B cell (primary cell): Measurements from ENCODE around the gene MST1R. TPM values are rescaled to one million over a fixed set of nuclear protein-coding genes. Genes with fewer than 3 reads are reported as not detected.
A peak's percentile ranks its signal among the peaks of the same experiment; 100 is the strongest.

Experiments used
- ATAC-seq: fragments of 200-7000 bp; cut with Tn5 transposase; one replicate; pipeline ENCODE4 v1.10.0; 2021; ENCODE audit warnings: low read depth, mild to moderate bottlenecking, moderate number of reproducible peaks, moderate library complexity
- CTCF ChIA-PET: fragments of 350-600 bp; sonication (Branson Sonifier 250); formaldehyde crosslinking; loops from one replicate; lab custom pipeline; 2021; ENCODE audit warnings: antibody characterized with exemption, inconsistent platforms; lab: Charles Lee
- POLR2A ChIA-PET: fragments of 350-600 bp; sonication (Branson Sonifier 250); formaldehyde crosslinking; loops from one replicate; lab custom pipeline; 2021; ENCODE audit warnings: antibody characterized with exemption; lab: Charles Lee
- DNase-seq: peaks from one replicate; pipeline ENCODE4 v3.0.0; 2013
- H2AFZ ChIP-seq: 2 replicates; pipeline ENCODE4 v1.6.1; 2012; ENCODE audit warnings: mild to moderate bottlenecking, low read depth, low read length; ENCODE audit not compliant: insufficient read depth, poor library complexity, severe bottlenecking
- H3K27ac ChIP-seq, 2 donors: 1 replicate in 1 of 2; 2 replicates in 1 of 2; pipeline ENCODE4 v1.5.1; 2012 to 2013; ENCODE audit warnings: low read length in 2 of 2, mild to moderate bottlenecking in 2 of 2, moderate library complexity in 1 of 2
- H3K27me3 ChIP-seq, 4 experiments: fragments of 200-600 bp in 1 of 4; sonication (generic) in 1 of 4; replicated peaks in 1 of 4; 1 replicate in 2 of 4; 2 replicates in 2 of 4; pipeline versions ENCODE4 v1.6.1 to v1.7.0; 2013 to 2016; ENCODE audit warnings: low read length in 3 of 4, mild to moderate bottlenecking in 2 of 4, mixed read lengths in 1 of 4, moderate library complexity in 1 of 4; ENCODE audit not compliant: insufficient read depth in 4 of 4, control insufficient read depth in 3 of 4; ENCODE audit errors: control extremely low read depth in 1 of 4
- H3K36me3 ChIP-seq, 2 experiments: replicated peaks in 1 of 2; 1 replicate in 1 of 2; 2 replicates in 1 of 2; pipeline versions ENCODE4 v1.6.1 to v1.7.1; 2013; ENCODE audit warnings: low read length in 1 of 2; ENCODE audit not compliant: insufficient read depth in 2 of 2, control insufficient read depth in 1 of 2; ENCODE audit errors: control extremely low read depth in 1 of 2, extremely low read depth in 1 of 2
- H3K4me1 ChIP-seq, 2 donors: fragments of 200-600 bp in 1 of 2; sonication (generic) in 1 of 2; 1 replicate in 1 of 2; 2 replicates in 1 of 2; pipeline versions ENCODE4 v1.5.1 to v1.6.1; 2013 to 2017; ENCODE audit warnings: low read length in 2 of 2; ENCODE audit not compliant: control insufficient read depth in 2 of 2, insufficient read depth in 2 of 2
- H3K4me2 ChIP-seq: replicated peaks from 2 replicates; pipeline ENCODE3; 2012; ENCODE audit warnings: mild to moderate bottlenecking, low read depth, low read length; ENCODE audit not compliant: poor library complexity, severe bottlenecking
- H3K4me3 ChIP-seq, 5 experiments: fragments of 200-600 bp in 1 of 5; sonication (generic) in 1 of 5; 1 replicate in 3 of 5; 2 replicates in 2 of 5; pipeline versions ENCODE4 v1.5.1 to v1.7.0; 2011 to 2016; ENCODE audit warnings: low read length in 4 of 5, mild to moderate bottlenecking in 4 of 5, low read depth in 2 of 5, control low read depth in 1 of 5, moderate library complexity in 1 of 5; ENCODE audit not compliant: insufficient read depth in 1 of 5; ENCODE audit errors: control extremely low read depth in 1 of 5, extremely low read depth in 1 of 5
- H3K79me2 ChIP-seq: fragments of 200-600 bp; sonication (generic); one replicate; pipeline ENCODE4 v1.6.0; 2016; ENCODE audit warnings: low read length; ENCODE audit not compliant: control insufficient read depth, insufficient read depth
- H3K9ac ChIP-seq: fragments of 200-600 bp; sonication (generic); 2 replicates; pipeline ENCODE4 v1.6.1; 2017; ENCODE audit warnings: mild to moderate bottlenecking, low read length, moderate library complexity
- H3K9me3 ChIP-seq, 3 donors: one replicate each; pipeline versions ENCODE4 v1.6.1 to v1.7.1; 2013; ENCODE audit warnings: low read length in 2 of 3; ENCODE audit not compliant: control insufficient read depth in 2 of 3, insufficient read depth in 1 of 3; ENCODE audit errors: control extremely low read depth in 1 of 3
- H4K20me1 ChIP-seq: 2 replicates; pipeline ENCODE4 v1.6.0; 2012; ENCODE audit warnings: mild to moderate bottlenecking, low read length; ENCODE audit not compliant: insufficient read depth, control insufficient read depth, poor library complexity, severe bottlenecking
- H3K27ac Mint-ChIP-seq: one replicate; pipeline ENCODE4 v1.8.0; 2021; ENCODE audit warnings: mixed read lengths
- H3K27me3 Mint-ChIP-seq: one replicate; pipeline ENCODE4 v1.8.0; 2021; ENCODE audit warnings: mixed read lengths
- H3K4me1 Mint-ChIP-seq: one replicate; pipeline ENCODE4 v1.8.0; 2021; ENCODE audit warnings: mixed read lengths
- H3K4me3 Mint-ChIP-seq: one replicate; pipeline ENCODE4 v1.8.0; 2021; ENCODE audit warnings: mixed read lengths
- H3K9me3 Mint-ChIP-seq: one replicate; pipeline ENCODE4 v1.8.0; 2022; ENCODE audit warnings: mixed read lengths; ENCODE audit not compliant: insufficient read depth
- EZH2 ChIP-seq: IDR thresholded peaks from 2 replicates; pipeline ENCODE4 v1.6.1; 2012; ENCODE audit warnings: borderline replicate concordance, low read depth, mild to moderate bottlenecking, moderate library complexity, low read length; ENCODE audit not compliant: insufficient read depth, poor library complexity, severe bottlenecking
- WGBS: methylation state at CpG from one replicate; pipeline ENCODE4 v1.1.5; 2013; ENCODE audit warnings: missing lambda C conversion rate; ENCODE audit not compliant: insufficient coverage; 5-methylcytosine and 5-hydroxymethylcytosine counted together
- intact Hi-C: fragments of 100-400 bp; cut with micrococcal nuclease; formaldehyde crosslinking; loops from one replicate; pipeline ENCODE4 v1.10.0; 2022
- polyA plus RNA-seq: library from polyadenylated mRNA; depleted of rRNA; stranded (reverse); fragments of >200 nt; gene quantifications from 2 replicates; pipeline ENCODE4 v1.2.3, GENCODE V29; 2012
- total RNA-seq, 2 donors: library from RNA; stranded (reverse); fragments of 120-200 nt in 1 of 2; gene quantifications; 1 replicate in 1 of 2; 2 replicates in 1 of 2; pipeline versions ENCODE4 v1.2.3 to v1.2.4, GENCODE V29; 2013 to 2022
- TF ChIP-seq, protein P1 (sequence below): fragments of 200-600 bp; IDR thresholded peaks from one replicate; pipeline ENCODE4 v1.8.0; 2022; ENCODE audit warnings: antibody characterized with exemption, mild to moderate bottlenecking

The MST1R gene
- total and polyA plus RNA-seq, 2 donors (not counting 1 experiment from before 2014, with no cell fraction given): 1.7 to 2.4 TPM

DNA sequence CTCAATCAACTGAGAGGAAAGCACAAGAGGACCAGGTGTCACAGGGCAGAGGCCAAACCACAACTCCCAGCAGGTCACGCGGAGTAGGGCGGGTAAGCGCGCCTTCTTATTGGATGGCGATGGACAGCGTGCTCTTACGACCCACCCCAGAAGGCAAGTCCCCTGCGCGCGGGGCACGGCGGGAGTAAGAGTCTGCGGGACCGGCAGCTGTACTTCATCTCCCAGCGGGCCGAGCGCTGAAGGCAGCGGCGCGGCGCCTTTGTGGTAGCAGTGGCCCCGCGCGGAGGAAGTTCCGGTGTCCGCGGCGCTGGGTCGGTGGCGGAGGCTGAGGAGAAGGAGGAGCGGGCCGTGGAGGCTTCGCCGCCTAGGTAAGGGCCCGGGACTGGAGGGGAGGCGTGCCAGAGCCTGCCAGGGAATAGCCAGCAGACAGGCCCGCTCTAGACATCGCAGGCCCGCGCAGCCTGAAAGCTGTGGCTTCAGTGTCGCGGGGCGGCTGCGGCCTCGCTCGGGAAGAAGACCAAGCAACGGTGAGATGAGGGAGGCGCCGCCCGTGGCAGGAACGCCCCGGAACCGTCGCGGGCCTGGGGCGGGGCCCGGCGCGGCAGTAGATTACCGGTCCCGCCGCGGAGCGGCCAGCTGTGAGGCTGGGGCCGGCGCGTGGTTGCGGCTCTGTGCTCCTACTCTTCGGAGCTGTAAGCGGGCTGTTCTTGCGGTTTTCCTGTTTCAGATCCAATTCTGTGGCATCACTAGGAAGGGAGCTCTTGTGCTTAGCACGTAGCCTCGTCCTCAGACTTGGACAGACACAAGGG is 36.4 kb upstream of the MST1R start, which contains the start of gene RBM6:
RBM6 (plus strand) TSS at position 293 of the 809 bp plus-strand sequence. CDS start 22,492 bp downstream, outside the sequence.
- DNase-seq (peak; percentile 97), ATAC-seq (peak; percentile 93)
- POLR2A ChIA-PET: interaction anchor here (0.5 to 2.2 kb wide), 8 partner anchors 9 to 846 kb away, joined by 3 to 22 read pairs (median 4); partner anchors contain the start of genes MON1A and QRICH1
- H3K4me3 Mint-ChIP-seq: peak within 1 kb of the TSS; percentile 99
- H3K4me3 ChIP-seq: peak within 1 kb of the TSS; percentile 81 to 98 (median 90)
- intact Hi-C loops: loop anchor here (1.0 to 5.0 kb wide), 8 partner anchors 11 to 469 kb away; partner anchors contain the start of genes APEH, DAG1, HYAL3 and INKA1
- H3K9me3 ChIP-seq: no peaks in the 10 kb centered on the region
- peaks cover 23 to 32% of the 10 kb centered on the region in 2 donors for H3K4me1 ChIP-seq
- H3K4me2 ChIP-seq: peak within 1 kb of the TSS; percentile 98
- H3K79me2 ChIP-seq: peaks cover 49% of the 10 kb centered on the region
- peak within 1 kb of the TSS; percentile 72 for H2AFZ ChIP-seq
- no peaks in the 10 kb centered on the region for H3K9me3 Mint-ChIP-seq
- peak within 1 kb of the TSS; percentile 80 for H3K9ac ChIP-seq
- peaks cover 0 to 3% of the 10 kb centered on the region in 2 experiments for H3K36me3 ChIP-seq
- H3K27ac ChIP-seq: peak within 1 kb of the TSS; percentile 89 to 95
- CTCF ChIA-PET: interaction anchor here (0.7 to 2.5 kb wide), 4 partner anchors 10 to 1467 kb away, joined by 3 to 17 read pairs (median 4); partner anchors contain the start of genes AMIGO3 and MON1A
- WGBS: under 1% methylated on average over 74 of the region's 74 CpGs
- TF ChIP-seq, protein P1, sequence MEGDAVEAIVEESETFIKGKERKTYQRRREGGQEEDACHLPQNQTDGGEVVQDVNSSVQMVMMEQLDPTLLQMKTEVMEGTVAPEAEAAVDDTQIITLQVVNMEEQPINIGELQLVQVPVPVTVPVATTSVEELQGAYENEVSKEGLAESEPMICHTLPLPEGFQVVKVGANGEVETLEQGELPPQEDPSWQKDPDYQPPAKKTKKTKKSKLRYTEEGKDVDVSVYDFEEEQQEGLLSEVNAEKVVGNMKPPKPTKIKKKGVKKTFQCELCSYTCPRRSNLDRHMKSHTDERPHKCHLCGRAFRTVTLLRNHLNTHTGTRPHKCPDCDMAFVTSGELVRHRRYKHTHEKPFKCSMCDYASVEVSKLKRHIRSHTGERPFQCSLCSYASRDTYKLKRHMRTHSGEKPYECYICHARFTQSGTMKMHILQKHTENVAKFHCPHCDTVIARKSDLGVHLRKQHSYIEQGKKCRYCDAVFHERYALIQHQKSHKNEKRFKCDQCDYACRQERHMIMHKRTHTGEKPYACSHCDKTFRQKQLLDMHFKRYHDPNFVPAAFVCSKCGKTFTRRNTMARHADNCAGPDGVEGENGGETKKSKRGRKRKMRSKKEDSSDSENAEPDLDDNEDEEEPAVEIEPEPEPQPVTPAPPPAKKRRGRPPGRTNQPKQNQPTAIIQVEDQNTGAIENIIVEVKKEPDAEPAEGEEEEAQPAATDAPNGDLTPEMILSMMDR: no peak
- TF ChIP-seq EZH2: no peak
- no peaks in the 10 kb centered on the region for H3K27me3 ChIP-seq
- H3K4me1 Mint-ChIP-seq: peaks cover 36% of the 10 kb centered on the region
- peaks cover 21% of the 10 kb centered on the region for H4K20me1 ChIP-seq
- H3K27ac Mint-ChIP-seq: peak within 1 kb of the TSS; percentile 100
- no peaks in the 10 kb centered on the region for H3K27me3 Mint-ChIP-seq
